BE2C (cell line): ENCODE measurements around the gene LSM12.
A peak's percentile ranks its signal among the peaks of the same experiment; 100 is the strongest.

Source experiments
- DNase-seq: peaks from one replicate; pipeline ENCODE4 v3.0.0-alpha.2; 2020
- H3K27me3 ChIP-seq: fragments of 250-450 bp; sonication (Bioruptor Pico); 2 replicates; pipeline ENCODE4 v1.5.1; 2020; ENCODE audit warnings: mild to moderate bottlenecking
- H3K36me3 ChIP-seq: fragments of 250-450 bp; sonication (Bioruptor Pico); 2 replicates; pipeline ENCODE4 v1.5.1; 2020; ENCODE audit warnings: mild to moderate bottlenecking
- H3K4me1 ChIP-seq: fragments of 250-450 bp; sonication (Bioruptor Pico); 2 replicates; pipeline ENCODE4 v1.5.1; 2020
- H3K4me3 ChIP-seq: 2 replicates; pipeline ENCODE4 v1.5.1; 2011; ENCODE audit warnings: low read depth, low read length
- H3K9me3 ChIP-seq: fragments of 250-450 bp; sonication (Bioruptor Pico); 2 replicates; pipeline ENCODE4 v1.5.1; 2020
- CTCF ChIP-seq: IDR thresholded peaks from 2 replicates; pipeline ENCODE4 v1.5.1; 2012; ENCODE audit warnings: mild to moderate bottlenecking, low read depth, low read length

Gene LSM12

GRCh38 chr17:44014437-44015172 lies 51.9 kb downstream of the LSM12 start, which contains the start of gene TMEM101:
Gene TMEM101, minus strand, starts transcription at chr17:44014963. Its CDS starts 11 bp downstream, at chr17:44014952.
- H3K9me3 ChIP-seq: no peaks in the 10 kb centered on the region

DNA sequence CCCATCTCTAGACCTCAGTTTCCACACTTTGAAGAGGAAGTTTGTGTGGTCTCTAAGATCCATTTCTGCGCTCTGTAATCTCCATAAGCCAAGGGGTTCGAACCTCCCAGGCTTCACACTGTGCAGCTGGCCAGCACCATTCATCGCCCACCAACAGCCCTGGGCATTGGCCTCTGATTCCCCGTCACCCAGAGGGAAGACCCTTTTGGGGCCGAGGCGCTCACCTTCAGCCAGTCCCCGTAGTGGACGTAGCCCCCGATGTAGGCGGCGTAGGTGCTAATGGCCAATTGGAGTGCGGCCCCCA lies 52.4 kb downstream of the LSM12 start:
- DNase-seq: no peak
- Histone ChIP-seq H3K4me3 (peak overlapping the region; percentile 97), H3K36me3 (peaks cover 22% of the 10 kb centered on the region), H3K4me1 (peaks cover 40% of the 10 kb centered on the region), H3K9me3 (no peaks in the 10 kb centered on the region), H3K27me3 (no peaks in the 10 kb centered on the region)
- no peak for TF ChIP-seq CTCF

More at GRCh38 chr17:44014437-44015172, 51.9 kb downstream of the LSM12 start, which contains the start of gene TMEM101:
- Histone ChIP-seq H3K27me3 (no peaks in the 10 kb centered on the region), H3K4me3 (peak within 1 kb of the TSS; percentile 97), H3K4me1 (peaks cover 41% of the 10 kb centered on the region), H3K36me3 (peaks cover 22% of the 10 kb centered on the region)
- peak; percentile 91 for DNase-seq
- no peak for TF ChIP-seq CTCF

DNA sequence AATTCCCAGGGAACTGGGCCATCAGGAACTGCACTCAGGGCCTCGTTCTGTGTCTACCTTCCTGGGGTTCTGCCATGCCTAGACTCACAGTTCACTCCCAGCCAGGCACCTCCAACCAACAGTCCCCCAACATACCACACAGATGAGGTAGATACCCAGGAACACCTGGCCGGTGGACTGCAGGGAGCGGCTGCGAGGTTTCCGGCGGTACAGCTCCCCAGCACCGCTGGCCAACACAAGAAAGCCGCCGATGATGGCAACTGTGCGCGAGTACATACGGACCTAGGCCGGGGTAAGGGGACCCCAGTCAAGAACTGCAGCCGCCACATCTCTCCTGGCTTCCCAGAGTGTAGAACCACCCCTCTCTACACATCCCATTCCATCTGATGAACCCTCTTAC lies 53.6 kb downstream of the LSM12 start:
- Histone ChIP-seq H3K36me3 (peaks cover 17% of the 10 kb centered on the region), H3K27me3 (no peaks in the 10 kb centered on the region), H3K9me3 (no peaks in the 10 kb centered on the region), H3K4me3 (peak overlapping the region; percentile 15; the same call in 1 of the 2 replicates), H3K4me1 (peaks cover 31% of the 10 kb centered on the region)
- no peak for DNase-seq
- no peak for TF ChIP-seq CTCF

- peak; percentile 21; the same call in 1 of the 2 replicates for TF ChIP-seq CTCF
Observed at GRCh38 chr17:44012391-44012790, 54.1 kb downstream of the LSM12 start.

GRCh38 chr17:44011876-44012275 lies 54.6 kb downstream of the LSM12 start:
- no peak for TF ChIP-seq CTCF
- peaks cover 31% of the 10 kb centered on the region for H3K4me1 ChIP-seq
- H3K9me3 ChIP-seq: no peaks in the 10 kb centered on the region
- H3K36me3 ChIP-seq: peaks cover 17% of the 10 kb centered on the region
- peak overlapping the region; percentile 35 for H3K4me3 ChIP-seq
- no peaks in the 10 kb centered on the region for H3K27me3 ChIP-seq
- DNase-seq: peak; percentile 51

More at GRCh38 chr17:44012391-44012790, 54.1 kb downstream of the LSM12 start:
- Histone ChIP-seq H3K27me3 (no peaks in the 10 kb centered on the region), H3K9me3 (no peaks in the 10 kb centered on the region), H3K36me3 (peaks cover 17% of the 10 kb centered on the region), H3K4me3 (peak overlapping the region; percentile 35), H3K4me1 (peaks cover 31% of the 10 kb centered on the region)
- peak; percentile 77 for DNase-seq

DNA sequence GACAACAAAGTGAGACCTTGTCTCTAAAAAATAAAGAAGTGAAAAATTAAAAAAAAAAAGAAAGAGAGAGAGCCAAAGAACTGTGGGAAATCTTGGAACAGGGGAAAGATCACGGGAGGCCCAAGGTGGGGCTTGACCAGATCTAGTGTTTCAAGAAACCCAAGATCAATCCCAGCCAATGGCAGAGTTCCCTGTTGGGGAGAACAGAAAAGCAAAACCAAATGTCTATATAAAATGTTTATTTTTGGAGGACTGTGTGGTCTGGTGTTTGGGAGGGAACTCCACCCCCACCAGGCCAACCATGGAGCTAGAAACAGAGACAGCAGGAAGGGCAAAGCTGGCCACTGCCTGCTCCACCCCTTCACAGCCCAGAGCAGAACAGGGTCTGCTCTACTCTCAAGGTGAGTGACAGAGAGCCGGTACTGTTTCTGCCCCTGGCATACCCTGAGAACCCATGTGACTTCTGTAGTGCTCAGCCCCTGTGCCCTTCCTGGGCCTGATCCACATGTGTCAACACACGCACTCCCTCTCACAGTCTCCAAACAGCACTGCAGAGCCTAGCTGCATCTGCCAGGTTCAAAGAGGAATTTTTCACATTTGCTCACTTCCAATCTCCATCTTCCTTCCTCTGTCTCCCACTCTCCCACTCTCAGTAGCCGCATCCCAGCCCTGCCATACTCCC lies 55.4 kb downstream of the LSM12 start:
- H3K4me1 ChIP-seq: peaks cover 31% of the 10 kb centered on the region
- no peak for DNase-seq
- peaks cover 5% of the 10 kb centered on the region for H3K27me3 ChIP-seq
- peaks cover 17% of the 10 kb centered on the region for H3K36me3 ChIP-seq
- no peaks in the 10 kb centered on the region for H3K9me3 ChIP-seq
- TF ChIP-seq CTCF: no peak
- H3K4me3 ChIP-seq: no peak overlapping the region
